GM21515 (cell line): Measurements from ENCODE around the gene TTC8.
A peak's percentile ranks its signal among the peaks of the same experiment; 100 is the strongest.
"Not testable (repeated sequence)": the region's sequence is repeated elsewhere in the genome, so short reads cannot be mapped to it uniquely, and the experiment has no call there.

Source experiments
- ATAC-seq: cut with Tn5 transposase; IDR thresholded peaks from one replicate; pipeline ENCODE4 v1.9.1; 2021; ENCODE audit not compliant: unreplicated experiment

The TTC8 gene

GRCh38 chr14:88823968-88824313 is 510 bp upstream of the TTC8 start:
- ATAC-seq: peak; percentile 2

GRCh38 chr14:88825078-88825458 is 617 bp downstream of the TTC8 start:
- ATAC-seq: no peak

GRCh38 chr14:88825503-88825902 is 1.1 kb downstream of the TTC8 start:
- no peak for ATAC-seq

- ATAC-seq: no peak
Observed at GRCh38 chr14:88829188-88829587, 4.7 kb downstream of the TTC8 start.

GRCh38 chr14:88829685-88830302 is 5.3 kb downstream of the TTC8 start:
- no peak for ATAC-seq

- ATAC-seq: no peak
Observed at GRCh38 chr14:88831284-88831683, 6.8 kb downstream of the TTC8 start.

GRCh38 chr14:88834883-88835431 is 10.5 kb downstream of the TTC8 start:
- ATAC-seq: no peak

- no peak for ATAC-seq
Observed at GRCh38 chr14:88835661-88836060, 11.2 kb downstream of the TTC8 start.

GRCh38 chr14:88837495-88837894 is 13.0 kb downstream of the TTC8 start:
- ATAC-seq: no peak

GRCh38 chr14:88838015-88838414 is 13.6 kb downstream of the TTC8 start:
- ATAC-seq: no peak

- ATAC-seq: no peak
Observed at GRCh38 chr14:88840926-88841325, 16.5 kb downstream of the TTC8 start.

- ATAC-seq: no peak
Observed at GRCh38 chr14:88841741-88842140, 17.3 kb downstream of the TTC8 start.

- no peak for ATAC-seq
Observed at GRCh38 chr14:88842414-88842813, 18.0 kb downstream of the TTC8 start.

GRCh38 chr14:88844980-88845491 is 20.6 kb downstream of the TTC8 start:
- ATAC-seq: no peak

GRCh38 chr14:88848571-88848970 is 24.1 kb downstream of the TTC8 start:
- ATAC-seq: no peak

- no peak for ATAC-seq
Observed at GRCh38 chr14:88849716-88850115, 25.3 kb downstream of the TTC8 start.

- no peak for ATAC-seq
Observed at GRCh38 chr14:88851587-88851986, 27.1 kb downstream of the TTC8 start.

- ATAC-seq: no peak
Observed at GRCh38 chr14:88852632-88853031, 28.2 kb downstream of the TTC8 start.

GRCh38 chr14:88853129-88853528 is 28.7 kb downstream of the TTC8 start:
- no peak for ATAC-seq

- ATAC-seq: no peak
Observed at GRCh38 chr14:88856786-88857366, 32.4 kb downstream of the TTC8 start.

- ATAC-seq: not testable (repeated sequence)
Observed at GRCh38 chr14:88857861-88858260, 33.4 kb downstream of the TTC8 start.

GRCh38 chr14:88859118-88859517 is 34.7 kb downstream of the TTC8 start:
- not testable (repeated sequence) for ATAC-seq

- ATAC-seq: no peak
Observed at GRCh38 chr14:88863167-88863566, 38.7 kb downstream of the TTC8 start.
